SK-N-DZ (cell line): ENCODE measurements around the gene SLC17A5.
"Not testable (repeated sequence)": the region's sequence is repeated elsewhere in the genome, so short reads cannot be mapped to it uniquely, and the experiment has no call there.

Source experiments
- DNase-seq: peaks from one replicate; pipeline ENCODE4 v3.0.0-alpha.2; 2015; ENCODE audit warnings: low spot score
- small RNA-seq, 2 experiments: library from RNA; depleted of rRNA; stranded (forward); fragments of <200 nt; gene quantifications; one replicate each; pipeline ENCODE3, GENCODE V24; 2014

SLC17A5 gene

DNA sequence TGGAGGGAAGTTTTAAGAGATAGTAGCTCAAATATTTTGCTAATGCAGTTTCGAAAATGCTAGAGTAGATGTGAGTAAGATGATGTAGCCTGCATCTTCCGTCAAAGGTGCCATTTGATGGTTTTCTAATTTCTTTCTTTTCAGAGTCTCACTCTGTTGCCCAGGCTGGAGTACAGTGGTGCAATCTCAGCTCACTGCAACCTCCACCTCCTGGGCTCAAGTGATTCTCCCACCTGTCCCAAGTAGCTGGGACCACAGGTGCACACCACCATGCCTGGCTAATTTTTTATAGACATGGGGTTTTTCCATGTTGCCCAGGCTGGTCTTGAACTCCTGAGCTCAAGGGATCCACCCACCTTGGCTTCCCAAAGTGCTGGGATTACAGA lies 87.3 kb downstream of the SLC17A5 start:
- not testable (repeated sequence) for DNase-seq

DNA sequence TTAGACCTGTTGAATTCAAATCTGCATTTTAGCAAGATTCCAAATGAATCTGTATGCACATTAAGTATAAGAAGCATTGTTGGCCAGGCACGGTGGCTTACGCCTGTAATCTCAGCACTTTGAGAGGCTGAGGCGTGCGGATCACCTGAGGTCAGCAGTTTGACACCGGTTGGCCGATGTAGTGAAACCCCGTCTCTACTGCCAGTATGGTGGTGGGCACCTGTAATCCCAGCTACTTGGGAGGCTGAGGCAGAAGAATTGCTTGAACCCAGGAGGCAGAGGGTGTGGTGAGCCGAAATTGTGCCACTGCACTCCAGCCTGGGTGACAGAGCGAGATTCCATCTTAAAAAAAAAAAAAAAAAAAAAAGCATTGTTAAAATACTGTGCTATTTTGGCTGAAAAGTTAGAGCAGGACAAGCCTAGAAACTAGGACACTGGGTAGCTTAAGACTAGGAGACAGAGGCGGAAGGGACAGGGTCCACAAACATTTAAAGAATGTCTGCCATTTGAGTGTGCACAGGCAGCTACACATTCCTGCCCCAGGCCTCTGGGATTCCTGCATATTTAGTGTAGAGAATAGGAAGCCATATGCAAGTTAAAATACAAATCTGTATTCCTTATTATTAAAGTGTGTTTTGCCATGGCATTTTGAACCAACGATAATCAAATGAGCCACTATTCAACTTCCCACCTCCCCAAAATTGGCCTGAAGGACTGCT lies 87.9 kb downstream of the SLC17A5 start:
- DNase-seq: no peak

DNA sequence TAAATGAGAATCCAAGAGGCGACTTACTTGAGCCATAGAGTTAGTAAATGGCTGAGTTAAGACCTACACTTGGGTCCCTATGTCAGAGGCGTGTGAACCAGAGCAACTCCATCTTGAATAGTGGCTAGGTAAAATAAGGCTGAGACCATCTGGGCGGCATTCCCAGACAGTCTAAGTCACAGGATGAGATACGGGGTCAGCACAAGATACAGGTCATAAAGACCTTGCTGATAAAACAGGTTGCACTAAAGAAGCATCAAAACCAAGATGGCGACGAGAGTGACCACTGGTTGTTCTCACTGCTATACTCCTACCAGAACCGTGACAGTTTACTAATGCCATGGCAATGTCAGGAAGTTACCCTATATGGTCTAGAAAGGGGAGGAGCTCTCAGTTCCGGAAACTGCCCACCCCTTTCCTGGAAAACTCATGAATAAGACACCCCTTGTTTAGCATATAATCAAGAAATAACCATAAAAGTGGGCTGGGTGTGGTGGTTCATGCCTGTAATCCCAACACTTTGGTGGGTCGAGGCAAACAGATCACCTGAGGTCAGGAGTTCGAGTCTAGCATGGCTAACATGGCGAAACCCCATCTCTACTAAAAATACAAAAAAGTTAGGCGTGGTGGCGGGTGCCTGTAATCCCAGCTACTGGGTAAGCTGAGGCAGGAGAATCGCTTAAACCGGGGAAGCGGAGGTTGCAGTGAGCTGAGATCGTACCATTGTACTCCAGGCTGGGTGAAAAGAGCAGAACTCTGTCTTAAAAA lies 89.0 kb downstream of the SLC17A5 start:
- DNase-seq: no peak

DNA sequence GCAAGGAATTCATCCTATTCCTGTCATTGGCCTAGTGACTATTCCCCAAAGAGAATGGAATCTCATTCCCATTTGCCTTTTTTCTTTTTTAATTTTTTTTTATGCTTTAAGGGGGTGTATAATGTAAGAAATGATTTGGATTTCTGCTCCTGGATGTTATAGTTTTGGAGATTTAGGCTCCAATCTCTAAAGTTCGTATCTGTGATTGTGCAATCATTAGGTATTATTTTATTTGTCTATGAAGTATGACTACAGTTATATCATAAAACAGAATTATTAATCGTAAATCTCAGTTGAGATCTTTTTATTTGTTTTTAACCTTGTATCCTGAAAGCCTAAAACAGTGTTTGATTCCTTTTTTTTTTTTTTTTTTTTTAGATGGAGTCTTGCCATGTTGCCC lies 91.2 kb downstream of the SLC17A5 start:
- DNase-seq: no peak

DNA sequence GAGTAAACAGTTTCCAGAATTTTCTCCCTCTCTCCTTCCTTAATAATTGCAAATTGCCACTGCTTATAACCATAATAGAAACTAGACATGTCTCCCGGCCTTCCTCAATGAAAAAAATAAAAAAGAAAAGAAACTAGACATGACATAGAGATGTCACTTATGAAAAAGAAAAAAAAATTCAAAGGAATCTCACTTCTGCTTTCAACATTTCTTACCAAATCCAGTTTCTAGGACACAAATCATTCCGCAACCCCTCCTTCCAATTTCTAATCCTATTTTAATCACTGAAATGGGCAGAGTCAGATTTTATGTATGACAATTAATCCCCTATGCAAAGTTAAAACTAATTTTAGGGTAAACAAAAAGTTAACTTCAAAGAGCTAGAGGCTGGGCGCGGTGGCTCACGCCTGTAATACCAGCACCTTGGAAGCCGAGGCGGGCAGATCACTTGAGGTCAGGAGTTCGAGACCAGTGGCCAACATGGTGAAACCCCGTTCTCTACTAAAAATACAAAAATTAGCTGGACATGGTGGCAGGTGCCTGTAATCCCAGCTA lies 92.9 kb downstream of the SLC17A5 start:
- DNase-seq: no peak

DNA sequence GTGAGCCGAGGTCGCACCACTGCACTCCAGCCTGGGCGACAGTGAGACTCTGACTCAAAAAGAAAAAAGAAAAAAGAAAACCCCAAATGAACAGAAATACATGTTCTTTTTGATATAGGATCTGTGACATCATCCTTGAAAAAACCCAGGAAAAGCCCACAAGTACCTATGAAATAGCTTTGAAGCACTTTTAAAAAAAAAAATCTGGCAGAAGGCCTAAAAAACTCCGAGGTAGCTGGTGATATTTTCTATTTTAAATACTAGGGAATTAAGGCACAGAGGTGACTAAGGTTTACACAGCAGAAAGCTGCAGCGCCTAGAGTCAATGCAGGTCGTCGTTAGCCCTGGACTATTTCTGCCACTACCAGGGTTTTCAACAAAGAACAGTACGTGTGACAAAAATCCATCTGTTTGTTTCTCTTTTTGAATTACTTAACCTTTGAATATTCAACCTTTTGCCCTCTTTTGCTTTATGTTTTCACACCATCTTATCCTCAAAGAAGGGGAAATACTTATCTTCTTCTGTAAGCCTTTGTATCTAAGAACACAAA lies 93.5 kb downstream of the SLC17A5 start:
- no peak for DNase-seq

DNA sequence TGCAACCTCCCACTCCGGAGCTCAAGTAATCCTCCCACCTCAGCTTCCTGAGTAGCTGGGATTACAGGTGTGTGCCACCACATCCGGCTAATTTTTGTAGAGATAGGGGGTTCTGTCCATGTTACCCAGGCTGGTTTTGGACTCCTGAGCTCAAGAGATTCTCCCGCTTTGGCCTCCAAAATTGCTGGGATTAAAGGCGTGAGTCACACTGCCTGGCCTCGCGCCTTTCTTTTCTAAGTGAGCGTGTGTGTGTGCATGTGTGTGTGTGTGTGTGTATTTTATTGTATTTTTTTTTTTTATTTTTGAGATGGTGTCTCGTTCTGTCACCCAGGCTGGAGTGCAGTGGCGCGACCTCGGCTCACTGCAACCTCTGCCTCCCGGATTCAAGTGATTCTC lies 94.4 kb downstream of the SLC17A5 start:
- not testable (repeated sequence) for DNase-seq

DNA sequence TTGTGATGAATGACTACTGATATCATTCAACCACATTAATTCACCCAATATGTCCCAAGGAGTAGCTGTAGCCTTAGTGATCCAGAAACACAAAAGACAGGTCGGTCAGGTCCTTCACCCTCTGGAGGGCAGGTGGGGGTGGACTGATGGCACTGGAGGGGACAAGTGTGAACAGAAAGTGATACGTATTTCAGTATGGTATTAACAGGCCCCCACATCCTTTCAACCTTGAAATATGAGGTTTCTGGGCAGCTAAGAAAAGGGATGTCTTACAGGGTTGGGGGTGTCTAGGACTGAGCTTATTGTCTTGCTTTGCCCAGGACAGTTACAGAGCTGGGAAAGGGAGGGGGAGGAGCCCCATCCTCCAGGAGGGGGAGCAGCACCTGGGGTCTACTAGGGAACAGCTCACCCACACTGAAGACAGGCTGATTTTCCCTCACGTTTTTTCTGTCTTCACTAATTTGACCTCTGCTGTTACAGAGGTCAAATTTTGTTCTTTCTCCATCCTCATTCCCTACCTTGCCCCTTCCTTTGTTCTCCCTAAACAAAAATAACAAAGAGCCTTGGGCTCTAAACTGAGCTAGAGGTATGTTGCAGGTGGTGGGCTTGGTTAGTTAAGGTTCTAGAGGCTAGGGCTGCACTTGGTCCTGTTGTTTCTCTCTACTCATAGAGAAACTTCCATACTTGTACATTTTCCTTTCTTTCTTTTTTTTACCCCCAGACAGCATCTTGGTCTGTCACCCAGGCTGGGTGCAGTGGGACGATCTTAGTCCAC lies 95.0 kb downstream of the SLC17A5 start:
- DNase-seq: no peak

DNA sequence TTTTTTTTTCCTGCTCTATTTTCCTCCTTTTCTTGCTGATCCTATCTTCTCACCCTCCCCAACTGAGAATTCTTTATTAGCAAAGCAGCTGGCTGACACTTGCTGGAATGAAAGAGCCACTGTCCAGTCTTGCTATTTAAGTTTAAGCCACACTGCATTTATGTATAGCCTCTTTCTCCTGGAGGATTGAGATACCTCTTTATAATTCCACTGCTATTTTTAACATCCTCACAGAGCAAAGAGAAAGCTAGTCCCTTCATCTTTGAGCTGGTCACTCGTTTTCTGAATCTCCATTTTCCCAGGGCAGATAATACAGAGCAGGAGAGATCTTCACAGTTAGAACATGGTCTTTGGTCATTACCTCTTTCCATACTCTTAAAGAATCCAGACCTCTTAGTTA lies 97.0 kb downstream of the SLC17A5 start:
- DNase-seq: no peak

DNA sequence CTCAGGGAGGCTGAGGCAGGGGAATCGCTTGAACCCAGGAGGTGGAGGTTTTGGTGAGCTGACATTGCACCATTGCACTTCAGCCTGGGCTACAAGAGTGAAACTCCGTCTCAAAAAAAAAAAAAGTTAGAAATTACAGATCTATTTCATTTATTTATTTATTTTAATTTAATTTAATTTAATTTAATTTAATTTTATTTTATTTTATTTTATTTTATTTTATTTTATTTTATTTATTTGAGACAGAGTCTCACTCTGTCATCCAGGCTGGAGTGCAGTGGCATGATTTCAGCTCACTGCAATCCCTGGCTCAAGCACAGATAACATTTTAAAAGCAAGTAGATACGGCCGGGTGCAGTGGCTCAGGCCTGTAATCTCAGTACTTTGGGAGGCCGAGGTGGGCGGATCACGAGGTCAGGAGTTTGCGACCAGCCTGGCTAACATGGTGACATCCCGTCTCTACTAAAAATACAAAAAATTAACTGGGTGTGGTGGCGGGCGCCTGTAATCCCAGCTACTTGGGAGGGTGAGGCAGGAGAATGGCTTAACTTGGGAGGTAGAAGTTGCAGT lies 98.3 kb downstream of the SLC17A5 start:
- not testable (repeated sequence) for DNase-seq

DNA sequence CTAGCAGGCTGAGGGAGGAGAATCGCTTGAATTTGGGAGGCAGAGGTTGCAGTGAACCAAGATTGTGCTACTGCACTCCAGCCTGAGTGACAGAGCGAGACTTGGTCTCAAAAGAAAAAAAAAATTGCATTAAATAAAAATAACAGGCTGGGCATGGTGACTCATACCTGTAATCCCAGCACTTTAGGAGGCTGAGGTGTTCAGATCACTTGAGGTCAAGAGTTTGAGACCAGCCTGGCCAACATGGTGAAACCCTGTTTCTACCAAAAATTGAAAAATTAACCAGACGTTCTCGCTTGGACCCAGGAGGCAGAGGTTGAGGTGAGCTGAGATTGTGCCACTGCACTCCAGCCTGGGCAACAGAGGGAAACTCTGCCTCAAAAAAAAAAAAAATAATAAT lies 102.7 kb downstream of the SLC17A5 start:
- not testable (repeated sequence) for DNase-seq

DNA sequence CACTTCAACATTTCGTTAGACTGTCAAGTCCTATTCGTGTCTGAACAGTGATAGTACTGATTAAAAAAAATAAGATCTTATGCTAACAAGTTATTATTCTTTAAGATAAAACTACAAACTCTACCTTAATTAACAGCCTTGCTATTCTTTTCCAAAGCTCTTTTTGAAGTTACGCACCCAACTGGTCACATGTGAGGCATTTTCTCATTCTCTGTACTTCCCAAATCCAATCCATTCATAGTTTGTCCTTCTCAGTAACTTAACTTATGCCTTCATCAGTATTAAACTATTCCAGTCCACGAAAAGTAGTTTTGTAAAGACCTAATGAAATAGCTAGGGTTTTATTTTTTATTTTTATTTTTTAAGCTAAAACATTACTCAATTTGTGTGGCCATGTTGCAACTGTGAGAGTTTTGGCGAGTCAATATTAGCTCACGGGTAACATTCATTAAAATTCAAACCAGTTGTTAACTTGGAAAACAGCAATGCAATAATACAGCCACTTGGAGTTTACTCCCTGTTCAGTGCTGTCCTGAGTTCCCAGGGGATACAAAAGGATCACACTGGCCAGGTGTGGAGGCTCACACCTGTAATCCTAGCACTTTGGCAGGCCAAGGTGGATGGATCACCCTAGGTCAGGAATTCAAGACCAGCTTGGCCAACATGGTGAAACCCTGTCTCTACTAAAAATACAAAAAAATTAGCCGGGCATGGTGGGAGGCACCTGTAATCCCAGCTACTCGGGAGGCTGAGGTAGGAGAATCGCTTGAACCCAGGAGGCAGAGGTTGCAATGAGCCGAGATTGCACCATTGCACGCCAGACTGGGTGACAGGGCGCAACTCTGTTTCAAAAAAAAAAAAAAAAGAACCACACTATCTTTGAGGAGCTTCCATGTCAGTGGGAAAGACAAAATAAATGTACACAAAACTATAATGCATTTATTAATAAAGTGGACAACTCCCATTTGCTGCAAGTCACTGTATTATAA lies 105.0 kb downstream of the SLC17A5 start:
- DNase-seq: no peak

DNA sequence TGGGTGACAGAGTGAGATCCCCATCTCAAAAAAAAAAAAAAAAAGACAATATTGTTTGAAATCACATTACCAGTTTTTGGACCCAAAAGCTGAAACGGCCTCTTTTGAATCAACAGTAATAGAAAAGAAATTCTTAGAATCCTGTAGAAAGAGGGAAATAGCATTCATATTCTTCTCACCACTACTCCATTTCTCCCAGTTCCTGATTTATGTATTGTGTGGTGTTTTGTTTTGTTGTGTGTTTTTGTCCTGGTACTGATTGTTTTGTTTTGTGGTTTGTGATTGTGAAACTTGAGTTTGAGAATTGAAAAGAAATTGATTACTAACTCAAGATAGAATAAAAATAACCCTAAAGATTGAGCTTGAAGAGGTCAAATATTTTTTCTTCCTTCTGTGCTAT lies 106.8 kb downstream of the SLC17A5 start:
- DNase-seq: no peak

Small RNA genes within 50 kb of the gene (small RNA-seq; reads per million reads assigned to genes)
- 0 reads per million in 2 experiments for gene RPS27P15
